ENCODE measurements around the gene ADD3.

ADD3 gene

DNA sequence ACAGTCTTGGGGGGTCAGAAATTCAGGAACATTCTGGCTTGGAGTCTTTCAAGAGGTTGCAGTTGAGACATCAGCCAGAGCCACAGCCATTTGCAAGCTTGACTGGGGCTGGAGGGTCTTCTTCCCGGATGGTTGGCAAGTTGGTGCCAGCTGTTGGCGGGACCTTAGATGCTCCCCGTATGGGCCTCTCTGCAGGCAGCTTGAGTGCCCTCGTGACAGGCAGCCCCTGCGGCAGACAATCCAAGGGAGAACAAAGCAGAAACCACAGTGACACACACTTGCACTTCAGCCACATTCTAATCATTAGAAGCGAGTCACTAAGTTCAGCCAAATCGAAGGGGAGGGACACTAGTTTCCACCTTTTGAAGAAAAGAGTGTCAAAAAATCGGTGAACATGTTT is 140.2 kb downstream of the ADD3 start:
- Histone ChIP-seq H2BK12ac (ENCODE audit: low read length) (no peak overlapping the region), H2AK5ac (ENCODE audit: low read length) (no peak overlapping the region), H3K27me3 (ENCODE audit: insufficient read depth, low read length) (no peaks in the 10 kb centered on the region), H2BK5ac (ENCODE audit: low read depth, low read length, poor library complexity) (no peak overlapping the region), H3K36me3 (ENCODE audit: control insufficient read depth in 1 of 2, insufficient read depth in 2 of 2, low read length in 2 of 2) (no peaks in the 10 kb centered on the region), H4K12ac (ENCODE audit: low read depth, low read length) (no peak overlapping the region), H3K27ac (ENCODE audit: low read depth, low read length) (no peak overlapping the region), H3K18ac (ENCODE audit: low read length) (no peak overlapping the region), H4K8ac (ENCODE audit: low read depth, low read length) (no peak overlapping the region), H3K9me3 (ENCODE audit: insufficient read depth, low read depth, low read length) (no peaks in the 10 kb centered on the region), H4K91ac (ENCODE audit: low read depth, low read length) (no peak overlapping the region), H2BK120ac (ENCODE audit: insufficient read depth, low read length, poor library complexity) (no peak overlapping the region), H3K4me2 (ENCODE audit: low read length) (no peak overlapping the region), H3K79me1 (ENCODE audit: low read length) (no peaks in the 10 kb centered on the region), H3K4me3 (ENCODE audit: low read depth, low read length) (no peak overlapping the region), H3K14ac (ENCODE audit: low read length) (no peak overlapping the region), H3K9ac (ENCODE audit: low read length) (no peak overlapping the region), H3K4ac (ENCODE audit: low read depth, low read length) (no peak overlapping the region), H2AFZ (ENCODE audit: insufficient read depth, low read length, poor library complexity) (no peak overlapping the region), H3K4me1 (ENCODE audit: control insufficient read depth in 1 of 2, insufficient read depth in 2 of 2, low read length in 2 of 2) (no peaks in the 10 kb centered on the region), H3K23ac (ENCODE audit: low read length) (no peak overlapping the region), H3K79me2 (ENCODE audit: control insufficient read depth, insufficient read depth, low read length, poor library complexity) (no peaks in the 10 kb centered on the region)
- WGBS (ENCODE audit: extremely low coverage, insufficient coverage, insufficient read length), result no CpG with 5 or more reads among the region's 8 CpGs
- no peak for DNase-seq

- Histone ChIP-seq H2BK12ac (ENCODE audit: low read length) (no peak overlapping the region), H3K4me1 (ENCODE audit: control insufficient read depth in 1 of 2, insufficient read depth in 2 of 2, low read length in 2 of 2) (no peaks in the 10 kb centered on the region), H3K4me3 (ENCODE audit: low read depth, low read length) (no peak overlapping the region), H3K4me2 (ENCODE audit: low read length) (no peak overlapping the region), H4K12ac (ENCODE audit: low read depth, low read length) (no peak overlapping the region), H4K91ac (ENCODE audit: low read depth, low read length) (no peak overlapping the region), H3K18ac (ENCODE audit: low read length) (no peak overlapping the region), H3K23ac (ENCODE audit: low read length) (no peak overlapping the region), H2AFZ (ENCODE audit: insufficient read depth, low read length, poor library complexity) (no peak overlapping the region), H3K9me3 (ENCODE audit: insufficient read depth, low read depth, low read length) (no peaks in the 10 kb centered on the region), H4K8ac (ENCODE audit: low read depth, low read length) (no peak overlapping the region), H3K27me3 (ENCODE audit: insufficient read depth, low read length) (no peaks in the 10 kb centered on the region), H3K79me1 (ENCODE audit: low read length) (no peaks in the 10 kb centered on the region), H2AK5ac (ENCODE audit: low read length) (no peak overlapping the region), H3K27ac (ENCODE audit: low read depth, low read length) (no peak overlapping the region), H2BK5ac (ENCODE audit: low read depth, low read length, poor library complexity) (no peak overlapping the region), H3K9ac (ENCODE audit: low read length) (no peak overlapping the region), H3K79me2 (ENCODE audit: control insufficient read depth, insufficient read depth, low read length, poor library complexity) (no peaks in the 10 kb centered on the region), H3K14ac (ENCODE audit: low read length) (no peak overlapping the region), H3K36me3 (ENCODE audit: control insufficient read depth in 1 of 2, insufficient read depth in 2 of 2, low read length in 2 of 2) (no peaks in the 10 kb centered on the region), H2BK120ac (ENCODE audit: insufficient read depth, low read length, poor library complexity) (no peak overlapping the region), H3K4ac (ENCODE audit: low read depth, low read length) (no peak overlapping the region)
- no CpG with 5 or more reads among the region's 8 CpGs for WGBS (ENCODE audit: extremely low coverage, insufficient coverage, insufficient read length)
- DNase-seq, result no peak
Observed at GRCh38 chr10:110149259-110149658, 141.5 kb downstream of the ADD3 start.

DNA sequence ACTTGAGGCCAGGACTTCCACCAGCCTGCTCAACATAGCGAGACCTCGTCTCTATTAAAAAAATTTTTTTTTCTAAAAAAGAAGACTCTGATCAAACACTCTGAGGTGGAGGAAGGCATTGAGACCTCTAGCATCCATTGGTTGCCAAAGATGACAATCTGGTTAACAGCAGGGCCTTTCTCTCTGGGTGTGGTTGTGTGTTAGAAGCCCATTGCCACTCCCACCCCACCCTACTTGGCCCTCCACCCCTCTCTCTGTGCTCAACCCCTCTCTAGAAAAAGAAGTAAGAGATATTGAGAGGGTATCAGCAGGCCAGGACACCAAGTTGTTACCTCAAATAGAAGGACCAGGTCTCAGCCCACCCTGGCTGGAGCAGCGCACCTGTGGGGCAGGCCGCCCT is 142.3 kb downstream of the ADD3 start:
- H4K12ac ChIP-seq (ENCODE audit: low read depth, low read length), result no peak overlapping the region
- H2BK5ac ChIP-seq (ENCODE audit: low read depth, low read length, poor library complexity), result no peak overlapping the region
- H2AFZ ChIP-seq (ENCODE audit: insufficient read depth, low read length, poor library complexity), result no peak overlapping the region
- no peak overlapping the region for H3K18ac ChIP-seq (ENCODE audit: low read length)
- H3K79me2 ChIP-seq (ENCODE audit: control insufficient read depth, insufficient read depth, low read length, poor library complexity), result no peaks in the 10 kb centered on the region
- H4K8ac ChIP-seq (ENCODE audit: low read depth, low read length), result no peak overlapping the region
- H3K36me3 ChIP-seq (ENCODE audit: control insufficient read depth in 1 of 2, insufficient read depth in 2 of 2, low read length in 2 of 2), result no peaks in the 10 kb centered on the region
- no peak overlapping the region for H3K4me2 ChIP-seq (ENCODE audit: low read length)
- no peak overlapping the region for H3K23ac ChIP-seq (ENCODE audit: low read length)
- H2BK12ac ChIP-seq (ENCODE audit: low read length), result no peak overlapping the region
- no peak overlapping the region for H3K4me3 ChIP-seq (ENCODE audit: low read depth, low read length)
- H4K91ac ChIP-seq (ENCODE audit: low read depth, low read length), result no peak overlapping the region
- H3K4me1 ChIP-seq (ENCODE audit: control insufficient read depth in 1 of 2, insufficient read depth in 2 of 2, low read length in 2 of 2), result no peaks in the 10 kb centered on the region
- H3K27me3 ChIP-seq (ENCODE audit: insufficient read depth, low read length), result no peaks in the 10 kb centered on the region
- H2AK5ac ChIP-seq (ENCODE audit: low read length), result no peak overlapping the region
- no peak overlapping the region for H3K9ac ChIP-seq (ENCODE audit: low read length)
- no peak overlapping the region for H3K14ac ChIP-seq (ENCODE audit: low read length)
- no peak for DNase-seq
- no peak overlapping the region for H2BK120ac ChIP-seq (ENCODE audit: insufficient read depth, low read length, poor library complexity)
- no peaks in the 10 kb centered on the region for H3K79me1 ChIP-seq (ENCODE audit: low read length)
- no peak overlapping the region for H3K27ac ChIP-seq (ENCODE audit: low read depth, low read length)
- no peak overlapping the region for H3K4ac ChIP-seq (ENCODE audit: low read depth, low read length)
- H3K9me3 ChIP-seq (ENCODE audit: insufficient read depth, low read depth, low read length), result no peaks in the 10 kb centered on the region
- WGBS (ENCODE audit: extremely low coverage, insufficient coverage, insufficient read length), result no CpG with 5 or more reads among the region's 4 CpGs

- Histone ChIP-seq H2BK12ac (ENCODE audit: low read length) (no peak overlapping the region), H3K9ac (ENCODE audit: low read length) (no peak overlapping the region), H3K9me3 (ENCODE audit: insufficient read depth, low read depth, low read length) (no peaks in the 10 kb centered on the region), H3K4me1 (ENCODE audit: control insufficient read depth in 1 of 2, insufficient read depth in 2 of 2, low read length in 2 of 2) (no peaks in the 10 kb centered on the region), H3K4ac (ENCODE audit: low read depth, low read length) (no peak overlapping the region), H3K18ac (ENCODE audit: low read length) (no peak overlapping the region), H3K27me3 (ENCODE audit: insufficient read depth, low read length) (no peaks in the 10 kb centered on the region), H3K79me1 (ENCODE audit: low read length) (no peaks in the 10 kb centered on the region), H2AK5ac (ENCODE audit: low read length) (no peak overlapping the region), H2BK120ac (ENCODE audit: insufficient read depth, low read length, poor library complexity) (no peak overlapping the region), H3K4me3 (ENCODE audit: low read depth, low read length) (no peak overlapping the region), H3K14ac (ENCODE audit: low read length) (no peak overlapping the region), H3K27ac (ENCODE audit: low read depth, low read length) (no peak overlapping the region), H3K23ac (ENCODE audit: low read length) (no peak overlapping the region), H2BK5ac (ENCODE audit: low read depth, low read length, poor library complexity) (no peak overlapping the region), H4K8ac (ENCODE audit: low read depth, low read length) (no peak overlapping the region), H4K91ac (ENCODE audit: low read depth, low read length) (no peak overlapping the region), H4K12ac (ENCODE audit: low read depth, low read length) (no peak overlapping the region), H2AFZ (ENCODE audit: insufficient read depth, low read length, poor library complexity) (no peak overlapping the region), H3K36me3 (ENCODE audit: control insufficient read depth in 1 of 2, insufficient read depth in 2 of 2, low read length in 2 of 2) (no peaks in the 10 kb centered on the region), H3K79me2 (ENCODE audit: control insufficient read depth, insufficient read depth, low read length, poor library complexity) (no peaks in the 10 kb centered on the region), H3K4me2 (ENCODE audit: low read length) (no peak overlapping the region)
- DNase-seq, result no peak
- no CpG with 5 or more reads among the region's 6 CpGs for WGBS (ENCODE audit: extremely low coverage, insufficient coverage, insufficient read length)
Observed at GRCh38 chr10:110150981-110151380, 143.2 kb downstream of the ADD3 start.

Data from trophoblast cell (in vitro differentiated cells and primary cell).